Activated CD4-positive, alpha-beta memory T cell treated with anti-CD3 and anti-CD28 coated beads for 36 hours (primary cell): ENCODE results near the gene RPUSD1. TPM values are rescaled to one million over a fixed set of nuclear protein-coding genes. Genes with fewer than 3 reads are reported as not detected.
"Not testable (repeated sequence)": the region's sequence is repeated elsewhere in the genome, so short reads cannot be mapped to it uniquely, and the experiment has no call there.

Source experiments
- CTCF ChIA-PET: fragments of 350-600 bp; sonication (Branson Sonifier 250); formaldehyde crosslinking; loops from one replicate; lab custom pipeline; 2021; ENCODE audit warnings: antibody characterized with exemption, inconsistent platforms; lab: Charles Lee
- POLR2A ChIA-PET: fragments of 350-600 bp; sonication (Branson Sonifier 250); formaldehyde crosslinking; loops from one replicate; lab custom pipeline; 2021; ENCODE audit warnings: antibody characterized with exemption; lab: Charles Lee
- DNase-seq: peaks from one replicate; pipeline ENCODE4 v3.0.0-alpha.2; 2020
- H3K27ac Mint-ChIP-seq: one replicate; pipeline ENCODE4 v1.8.0; 2021; ENCODE audit warnings: mixed read lengths
- H3K27me3 Mint-ChIP-seq: one replicate; pipeline ENCODE4 v1.8.0; 2021; ENCODE audit warnings: mixed read lengths
- H3K36me3 Mint-ChIP-seq: one replicate; pipeline ENCODE4 v1.8.0; 2021; ENCODE audit warnings: mixed read lengths
- H3K4me1 Mint-ChIP-seq: one replicate; pipeline ENCODE4 v1.8.0; 2021; ENCODE audit warnings: low read depth, mixed read lengths
- H3K4me3 Mint-ChIP-seq: one replicate; pipeline ENCODE4 v1.8.0; 2021; ENCODE audit warnings: mild to moderate bottlenecking, mixed read lengths
- H3K9me3 Mint-ChIP-seq: one replicate; pipeline ENCODE4 v1.8.0; 2021; ENCODE audit warnings: mixed read lengths
- intact Hi-C: fragments of 100-400 bp; cut with micrococcal nuclease; formaldehyde crosslinking; loops from one replicate; pipeline ENCODE4 v1.15.1; 2023
- total RNA-seq, 2 experiments: library from RNA; stranded (reverse); gene quantifications; one replicate each; pipeline ENCODE4 v1.2.3, GENCODE V29; 2021

Gene RPUSD1
- total RNA-seq, 2 experiments from 2014 or later, result 13.7 to 15.5 TPM

DNA sequence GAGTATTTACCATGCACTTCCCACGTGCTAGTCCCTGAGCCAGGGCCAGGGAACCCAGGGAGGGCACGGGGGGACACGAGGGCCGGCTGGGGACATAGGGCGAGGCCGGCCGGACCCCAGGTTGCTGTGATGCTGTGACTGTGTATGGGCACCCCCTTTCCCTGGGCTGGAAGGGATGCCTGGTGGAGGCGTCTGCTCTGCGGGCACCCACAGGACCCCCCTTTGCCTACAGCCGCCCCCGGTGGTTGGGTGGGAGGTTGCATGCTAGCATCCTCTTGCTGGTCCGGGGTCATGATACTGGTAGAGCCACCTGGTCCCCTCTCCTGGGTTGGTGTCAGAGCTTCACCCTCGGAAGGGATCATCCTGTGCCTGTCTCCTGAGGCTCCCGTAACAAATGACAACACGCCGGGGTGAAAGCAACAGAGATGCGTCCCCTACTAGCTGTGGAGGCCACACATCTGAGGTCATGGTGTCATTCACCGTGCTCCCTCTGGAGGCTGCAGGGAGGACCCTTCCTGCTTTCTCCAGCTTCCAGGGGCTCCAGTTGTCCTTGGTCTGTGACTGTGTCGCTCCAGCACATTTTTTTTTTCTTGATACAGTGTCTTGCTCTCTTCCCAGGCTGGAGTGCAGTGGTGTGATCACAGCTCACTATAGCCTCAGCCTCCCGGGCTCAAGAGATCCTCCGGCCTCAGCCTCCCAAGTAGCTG lies 44.2 kb downstream of the RPUSD1 start:
- ChIA-PET POLR2A (no interaction called here), CTCF (interaction anchor here (1.2 to 1.6 kb wide), 3 partner anchors 32 to 359 kb away, joined by 3 to 4 read pairs (median 3); no protein-coding TSS in a partner anchor)
- H3K4me1 Mint-ChIP-seq, result peaks cover 12% of the 10 kb centered on the region
- H3K27me3 Mint-ChIP-seq, result no peaks in the 10 kb centered on the region
- no peaks in the 10 kb centered on the region for H3K36me3 Mint-ChIP-seq
- H3K27ac Mint-ChIP-seq, result no peak overlapping the region
- no peak overlapping the region for H3K4me3 Mint-ChIP-seq
- H3K9me3 Mint-ChIP-seq, result no peaks in the 10 kb centered on the region
- intact Hi-C loops, result no loop called here
- no peak for DNase-seq

DNA sequence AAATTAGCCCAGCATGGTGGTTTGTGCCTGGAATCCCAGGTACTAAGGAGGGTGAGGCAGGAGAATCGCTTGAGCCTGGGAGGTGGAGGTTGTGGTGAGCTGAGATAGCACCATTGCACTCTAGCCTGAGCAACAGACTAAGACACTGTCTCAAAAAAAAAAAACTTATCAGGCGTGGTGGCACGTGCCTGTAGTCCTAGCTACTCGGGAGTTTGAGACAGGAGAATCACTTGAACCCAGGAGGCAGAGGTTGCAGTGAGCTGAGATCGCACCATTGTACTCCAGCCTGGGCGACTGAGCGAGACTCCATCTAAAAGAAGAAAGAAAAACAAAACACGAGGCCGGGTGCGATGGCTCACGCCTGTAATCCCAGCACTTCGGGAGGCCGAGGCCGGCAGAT lies 45.3 kb downstream of the RPUSD1 start:
- H3K9me3 Mint-ChIP-seq, H3K36me3 Mint-ChIP-seq, intact Hi-C loops, DNase-seq, H3K27me3 Mint-ChIP-seq, H3K4me3 Mint-ChIP-seq, H3K27ac Mint-ChIP-seq: not testable (repeated sequence)
- POLR2A ChIA-PET, result interaction anchor here (0.7 kb wide), 1 partner anchor 16 kb away, joined by 3 read pairs; the partner anchor contains the start of gene CCDC78
- peaks cover 12% of the 10 kb centered on the region for H3K4me1 Mint-ChIP-seq
- CTCF ChIA-PET, result interaction anchor here (0.6 to 3.0 kb wide), 5 partner anchors 22 to 1095 kb away, joined by 3 to 21 read pairs (median 4); partner anchors contain the start of gene ANTKMT

DNA sequence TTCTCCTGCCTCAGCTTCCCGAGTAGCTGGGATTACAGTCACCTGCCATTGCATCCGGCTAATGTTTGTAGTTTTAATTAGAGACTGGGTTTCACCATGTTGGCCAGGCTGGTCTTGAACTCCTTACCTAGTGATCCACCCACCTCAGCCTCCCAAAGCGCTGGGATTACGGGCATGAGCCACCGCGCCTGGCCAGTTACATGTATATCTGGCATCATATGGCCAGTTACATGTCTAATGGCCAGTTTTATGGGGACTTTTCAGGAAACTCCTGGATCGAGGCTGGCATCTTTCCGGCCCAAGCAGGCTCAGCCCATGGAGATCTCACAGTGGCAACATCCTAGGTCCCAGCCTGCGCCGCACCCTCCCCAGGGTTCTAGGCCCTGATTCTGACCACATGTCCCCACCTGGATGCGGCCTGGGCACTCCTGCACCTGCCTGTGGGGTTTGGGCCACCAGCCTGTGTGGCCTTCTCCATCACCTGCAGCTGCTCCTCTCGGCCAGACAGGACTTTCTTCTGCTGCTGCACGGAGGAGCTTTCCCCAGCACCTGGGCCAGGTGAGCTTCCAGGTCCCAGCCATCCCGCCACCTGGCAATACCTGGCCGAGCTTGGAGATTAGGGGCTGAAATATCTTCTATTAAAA lies 46.1 kb downstream of the RPUSD1 start:
- peak overlapping the region; percentile 69 for H3K4me3 Mint-ChIP-seq
- H3K27me3 Mint-ChIP-seq, result no peaks in the 10 kb centered on the region
- no peaks in the 10 kb centered on the region for H3K9me3 Mint-ChIP-seq
- H3K36me3 Mint-ChIP-seq, result peaks cover 8% of the 10 kb centered on the region
- no peak overlapping the region for H3K27ac Mint-ChIP-seq
- DNase-seq, result no peak
- ChIA-PET POLR2A (interaction anchor here (0.7 to 3.6 kb wide), 2 partner anchors 16 to 21 kb away, joined by 3 to 14 read pairs; partner anchors contain the start of genes ANTKMT and CCDC78), CTCF (interaction anchor here (0.9 to 3.0 kb wide), 7 partner anchors 16 to 43 kb away, joined by 3 to 21 read pairs (median 5); partner anchors contain the start of genes ANTKMT, CCDC78 and HAGHL)
- intact Hi-C loops, result loop anchor here (2.0 kb wide), 1 partner anchor 43 kb away; no protein-coding TSS in a partner anchor
- H3K4me1 Mint-ChIP-seq, result peaks cover 16% of the 10 kb centered on the region

DNA sequence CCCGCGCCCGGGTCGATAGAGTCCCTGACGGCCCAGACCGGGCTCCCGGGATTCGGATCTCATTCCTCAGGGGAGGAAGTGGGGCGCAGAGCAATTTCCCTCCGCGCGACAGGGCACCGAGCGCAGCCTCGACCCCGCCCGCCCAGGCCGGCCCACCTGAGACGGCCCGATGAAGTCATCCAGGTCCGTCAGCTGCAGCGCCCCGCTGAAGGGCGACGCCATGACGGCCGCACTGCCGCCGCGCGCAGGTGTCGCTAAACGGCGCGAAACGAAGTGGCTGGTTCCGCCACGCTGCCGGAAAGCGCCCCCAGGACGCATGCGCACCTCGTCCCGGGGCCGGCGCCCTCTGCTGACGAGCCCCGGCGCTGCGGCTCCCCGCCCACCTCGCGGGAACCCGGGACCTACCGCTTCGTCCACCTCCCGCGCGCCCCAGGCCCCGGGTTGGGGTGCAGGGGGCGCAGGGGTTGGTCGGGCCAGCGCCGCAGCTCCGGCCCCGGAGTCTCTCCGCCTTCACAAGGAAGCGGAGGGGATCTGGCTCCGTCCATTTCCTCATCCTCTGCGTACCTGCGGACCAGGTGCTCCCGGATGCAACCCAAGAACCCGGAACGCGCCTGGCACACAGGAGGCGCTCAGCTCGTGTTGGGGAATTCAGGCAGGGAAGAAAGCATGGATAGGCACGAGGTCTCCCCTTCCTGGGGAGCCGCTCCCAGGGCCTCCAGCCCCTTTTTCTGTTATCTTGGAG lies 47.2 kb downstream of the RPUSD1 start, which contains the start of gene CIAO3:
Gene CIAO3, minus strand, starts transcription at position 234 of the 742 bp plus-strand sequence. Its CDS starts 12 bp downstream, at position 222.
- POLR2A ChIA-PET, result interaction anchor here (1.0 to 3.6 kb wide), 3 partner anchors 13 to 44 kb away, joined by 3 to 14 read pairs (median 8); partner anchors contain the start of gene ANTKMT
- Mint-ChIP-seq H3K36me3 (peaks cover 16% of the 10 kb centered on the region), H3K4me1 (peaks cover 23% of the 10 kb centered on the region), H3K4me3 (peak within 1 kb of the TSS; percentile 82), H3K9me3 (no peaks in the 10 kb centered on the region), H3K27me3 (no peaks in the 10 kb centered on the region), H3K27ac (no peak within 1 kb of the TSS)
- DNase-seq, result peak; percentile 95
- intact Hi-C loops, result loop anchor here (1.0 to 2.0 kb wide), 2 partner anchors 25 to 44 kb away; no protein-coding TSS in a partner anchor
- CTCF ChIA-PET, result interaction anchor here (0.7 to 3.0 kb wide), 11 partner anchors 8 to 264 kb away, joined by 3 to 21 read pairs (median 4); partner anchors contain the start of genes ANTKMT, CCDC78, HAGHL and METRN

DNA sequence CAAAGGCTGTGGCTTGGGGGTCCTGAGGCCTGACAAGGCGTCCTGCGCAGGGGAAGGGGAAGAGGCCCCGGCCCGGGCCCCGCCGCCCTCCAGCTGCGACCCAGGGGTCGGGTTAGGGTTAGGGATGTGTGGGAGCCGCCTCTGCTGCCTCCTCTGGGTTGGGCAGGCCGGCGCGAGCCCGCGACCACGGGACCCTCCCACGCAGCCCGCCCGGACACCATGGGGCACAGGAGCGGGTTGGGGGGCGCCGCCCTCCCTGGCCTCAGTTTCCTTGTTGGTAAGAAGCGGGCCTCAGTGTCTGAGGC lies 47.8 kb downstream of the RPUSD1 start:
- CTCF ChIA-PET, result interaction anchor here (0.7 to 3.0 kb wide), 10 partner anchors 9 to 265 kb away, joined by 3 to 21 read pairs (median 4); partner anchors contain the start of genes ANTKMT, CCDC78, HAGHL and METRN
- Mint-ChIP-seq H3K27ac (no peak overlapping the region), H3K4me1 (peaks cover 28% of the 10 kb centered on the region), H3K36me3 (peaks cover 19% of the 10 kb centered on the region), H3K27me3 (no peaks in the 10 kb centered on the region), H3K9me3 (no peaks in the 10 kb centered on the region), H3K4me3 (peak overlapping the region; percentile 82)
- POLR2A ChIA-PET, result interaction anchor here (1.8 to 3.6 kb wide), 2 partner anchors 12 to 19 kb away, joined by 8 to 14 read pairs; partner anchors contain the start of gene ANTKMT
- intact Hi-C loops, result loop anchor here (1.0 to 2.0 kb wide), 2 partner anchors 24 to 44 kb away; no protein-coding TSS in a partner anchor
- no peak for DNase-seq

DNA sequence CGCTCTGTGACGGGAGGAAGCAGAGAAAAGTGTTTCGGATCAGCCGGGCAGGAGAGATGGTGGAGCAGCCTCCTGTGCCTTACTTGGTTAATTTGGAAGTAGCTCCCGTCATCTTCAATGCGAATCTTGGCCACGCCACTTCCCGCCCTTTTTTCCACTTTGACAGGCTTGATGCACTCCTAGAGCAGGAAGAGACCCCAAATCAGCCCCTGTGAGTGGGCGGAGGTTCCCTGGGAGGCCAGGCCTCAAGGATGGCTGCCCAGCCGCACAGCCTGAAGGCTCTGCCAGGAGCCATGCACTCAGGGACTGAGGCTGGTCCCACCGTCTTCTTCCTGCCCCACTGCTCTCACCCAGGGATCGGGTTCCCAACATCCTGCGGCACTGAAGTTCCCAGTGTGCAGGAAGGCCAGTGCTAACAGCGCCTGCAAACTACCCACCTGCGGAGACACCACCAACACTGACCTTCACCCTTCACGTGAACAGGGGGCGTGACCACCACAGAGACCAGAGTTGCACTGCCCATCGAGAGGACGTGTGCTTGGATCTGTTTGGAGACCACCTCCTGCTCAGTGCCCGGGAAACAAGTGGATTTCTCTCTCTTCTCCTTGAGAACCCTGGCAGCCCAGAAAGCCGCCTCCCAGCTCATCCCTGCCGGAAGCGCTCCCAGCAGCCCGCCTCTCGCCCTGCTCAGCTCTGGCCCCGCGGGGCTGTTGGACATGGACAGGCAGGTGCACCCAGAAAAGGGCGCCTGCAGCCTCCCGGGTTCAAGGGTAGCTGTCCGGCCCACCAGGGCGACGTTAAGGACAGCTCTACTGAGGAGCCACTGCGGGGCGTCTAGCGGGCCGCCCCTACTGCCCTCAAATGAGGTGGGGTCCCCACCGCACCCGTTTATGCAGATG lies 48.4 kb downstream of the RPUSD1 start:
- ChIA-PET CTCF (interaction anchor here (0.7 to 3.0 kb wide), 9 partner anchors 9 to 265 kb away, joined by 3 to 21 read pairs (median 5); partner anchors contain the start of genes ANTKMT, CCDC78, HAGHL and METRN), POLR2A (interaction anchor here (1.8 to 3.6 kb wide), 2 partner anchors 12 to 19 kb away, joined by 8 to 14 read pairs; partner anchors contain the start of gene ANTKMT)
- no peaks in the 10 kb centered on the region for H3K9me3 Mint-ChIP-seq
- intact Hi-C loops, result loop anchor here (1.0 to 5.0 kb wide), 3 partner anchors 24 to 103 kb away; partner anchors contain the start of gene METTL26
- no peaks in the 10 kb centered on the region for H3K27me3 Mint-ChIP-seq
- peaks cover 32% of the 10 kb centered on the region for H3K4me1 Mint-ChIP-seq
- no peak overlapping the region for H3K27ac Mint-ChIP-seq
- no peak for DNase-seq
- H3K36me3 Mint-ChIP-seq, result peaks cover 21% of the 10 kb centered on the region
- peak overlapping the region; percentile 82 for H3K4me3 Mint-ChIP-seq

DNA sequence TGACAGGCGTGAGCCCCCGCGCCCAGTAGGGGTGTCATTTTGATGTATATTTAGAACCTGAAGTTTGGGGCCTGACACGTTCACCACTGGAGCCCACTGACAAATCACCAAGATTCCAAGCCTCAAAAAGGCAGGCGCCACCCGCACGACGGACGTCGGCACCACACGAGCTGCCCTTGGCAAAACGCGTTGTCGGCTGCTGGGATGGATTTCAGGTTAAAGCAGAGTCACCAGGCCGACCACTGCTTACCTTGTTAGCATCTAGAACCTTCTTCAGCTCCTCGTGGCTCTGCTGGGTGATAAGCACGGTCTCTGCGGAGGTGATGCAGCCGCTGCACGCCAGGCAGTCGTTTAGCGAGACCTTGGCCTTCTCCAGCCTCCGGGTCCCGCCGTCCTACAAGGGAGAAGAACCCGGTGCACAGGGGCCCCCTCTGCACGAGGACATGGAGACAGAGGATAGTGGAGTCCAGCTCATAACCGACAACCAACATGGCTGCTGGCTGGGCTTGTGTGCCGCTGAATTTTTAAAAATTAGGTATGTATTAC lies 51.2 kb downstream of the RPUSD1 start:
- Mint-ChIP-seq H3K4me1 (peaks cover 32% of the 10 kb centered on the region), H3K27ac (no peak overlapping the region), H3K4me3 (no peak overlapping the region), H3K9me3 (no peaks in the 10 kb centered on the region), H3K27me3 (no peaks in the 10 kb centered on the region), H3K36me3 (peaks cover 24% of the 10 kb centered on the region)
- POLR2A ChIA-PET, result interaction anchor here (1.1 to 1.7 kb wide), 2 partner anchors 12 to 16 kb away, joined by 3 to 5 read pairs; partner anchors contain the start of gene ANTKMT
- CTCF ChIA-PET, result interaction anchor here (0.8 to 2.9 kb wide), 6 partner anchors 16 to 94 kb away, joined by 3 to 16 read pairs (median 3); partner anchors contain the start of genes ANTKMT and METRN
- DNase-seq, result no peak
- intact Hi-C loops, result loop anchor here (2.0 to 5.0 kb wide), 2 partner anchors 16 to 100 kb away; partner anchors contain the start of genes ANTKMT and METTL26

DNA sequence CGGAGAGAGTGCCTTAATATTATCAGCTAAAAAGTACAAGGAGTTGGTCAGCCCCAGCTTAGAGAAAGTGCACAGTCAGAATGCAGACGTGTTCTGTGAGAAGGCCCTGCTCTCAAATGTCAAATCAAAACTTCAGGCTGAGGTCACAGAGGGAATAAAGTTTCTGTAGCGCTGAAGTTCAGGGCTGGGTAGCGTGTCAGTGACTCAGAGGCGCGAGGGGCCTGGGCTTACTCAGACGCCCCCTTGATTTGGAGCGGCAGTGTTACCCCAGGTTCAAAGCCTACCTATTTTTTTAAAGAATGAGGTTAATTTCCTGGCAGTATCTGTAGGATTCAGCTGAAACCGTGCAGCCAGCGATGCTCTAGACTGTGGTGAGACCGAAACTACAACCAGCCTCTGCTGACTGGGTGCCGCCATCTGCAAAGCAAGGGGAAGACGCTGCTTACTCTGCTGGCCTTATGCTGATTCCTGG lies 52.2 kb downstream of the RPUSD1 start:
- H3K36me3 Mint-ChIP-seq, result peaks cover 24% of the 10 kb centered on the region
- no peaks in the 10 kb centered on the region for H3K9me3 Mint-ChIP-seq
- no peaks in the 10 kb centered on the region for H3K27me3 Mint-ChIP-seq
- peak overlapping the region; percentile 86 for H3K27ac Mint-ChIP-seq
- H3K4me3 Mint-ChIP-seq, result peak overlapping the region; percentile 5
- ChIA-PET POLR2A (interaction anchor here (0.7 to 1.7 kb wide), 7 partner anchors 8 to 52 kb away, joined by 3 to 10 read pairs (median 5); partner anchors contain the start of gene ANTKMT), CTCF (interaction anchor here (0.6 to 2.9 kb wide), 10 partner anchors 10 to 53 kb away, joined by 3 to 16 read pairs (median 4); partner anchors contain the start of genes ANTKMT, CCDC78, CHTF18 and HAGHL)
- H3K4me1 Mint-ChIP-seq, result peaks cover 29% of the 10 kb centered on the region
- intact Hi-C loops, result loop anchor here (2.0 to 5.0 kb wide), 2 partner anchors 15 to 99 kb away; partner anchors contain the start of genes ANTKMT and METTL26
- peak; percentile 90 for DNase-seq

DNA sequence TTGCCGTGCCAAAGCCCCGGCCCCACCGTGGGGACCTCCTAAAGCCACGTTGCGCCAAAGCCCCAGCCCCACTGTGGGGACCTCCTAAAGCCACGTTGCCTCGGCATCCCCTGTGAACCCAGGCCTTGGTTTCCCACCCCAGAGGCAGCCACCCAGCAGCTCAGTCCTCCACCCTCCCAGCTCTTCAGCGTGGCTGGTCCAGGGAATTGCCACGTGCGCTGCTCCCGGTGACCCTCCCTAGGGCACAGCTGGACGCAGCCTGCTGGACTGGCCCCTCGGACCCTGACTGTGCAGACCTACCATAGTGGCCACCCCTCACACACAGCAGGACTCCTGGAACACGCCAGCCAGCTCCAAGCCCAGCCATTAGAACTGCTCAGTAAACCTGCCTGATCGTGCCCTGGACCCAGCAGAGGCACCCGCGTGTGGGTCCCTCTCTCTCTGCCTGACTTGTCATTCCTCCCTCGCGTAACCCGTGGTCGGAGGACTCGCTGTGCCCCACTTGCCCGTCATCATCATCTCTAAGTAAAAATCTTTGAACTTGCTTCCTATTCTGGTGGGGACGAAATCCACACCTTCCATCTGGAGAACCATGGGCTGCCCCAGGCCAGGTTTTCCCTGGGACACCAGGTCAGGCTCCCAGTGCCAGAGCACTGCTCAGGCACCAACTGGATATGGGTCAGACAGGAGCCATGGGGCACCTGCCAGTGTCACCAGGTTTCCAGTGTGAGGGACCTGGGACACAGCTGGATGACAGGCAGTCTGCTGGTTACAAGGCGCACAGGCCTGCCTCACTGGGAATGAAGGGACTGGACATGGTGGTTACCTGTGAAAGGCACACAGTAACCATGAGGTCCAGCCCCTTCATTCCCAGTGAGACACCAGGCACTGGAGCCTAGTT lies 53.0 kb downstream of the RPUSD1 start:
- H3K4me3 Mint-ChIP-seq, result no peak overlapping the region
- peaks cover 29% of the 10 kb centered on the region for H3K4me1 Mint-ChIP-seq
- no peak for DNase-seq
- H3K27me3 Mint-ChIP-seq, result no peaks in the 10 kb centered on the region
- intact Hi-C loops, result loop anchor here (5.0 kb wide), 1 partner anchor 98 kb away; the partner anchor contains the start of gene METTL26
- ChIA-PET POLR2A (interaction anchor here (0.7 to 1.7 kb wide), 6 partner anchors 7 to 51 kb away, joined by 3 to 10 read pairs (median 6); partner anchors contain the start of gene ANTKMT), CTCF (interaction anchor here (0.6 to 2.9 kb wide), 10 partner anchors 9 to 53 kb away, joined by 3 to 16 read pairs (median 4); partner anchors contain the start of genes ANTKMT, CCDC78, CHTF18 and HAGHL)
- H3K27ac Mint-ChIP-seq, result peak overlapping the region; percentile 86
- peaks cover 24% of the 10 kb centered on the region for H3K36me3 Mint-ChIP-seq
- H3K9me3 Mint-ChIP-seq, result no peaks in the 10 kb centered on the region
